SK-N-SH (cell line): ENCODE data around the gene MARS1. TPM values are rescaled to one million over a fixed set of nuclear protein-coding genes. Genes with fewer than 3 reads are reported as not detected.
"Not testable (repeated sequence)": the region's sequence is repeated elsewhere in the genome, so short reads cannot be mapped to it uniquely, and the experiment has no call there.

Experiments used
- CTCF ChIA-PET: fragments of 300-600, 350-600 bp; formaldehyde crosslinking; extraction: SDS; loops from one replicate; lab custom pipeline; 2021; lab: Yijun Ruan, JAX
- POLR2A ChIA-PET: fragments of 350-600 bp; sonication (Branson Sonifier 250); formaldehyde crosslinking; extraction: SDS; loops from one replicate; lab custom pipeline; 2020; ENCODE audit warnings: antibody characterized with exemption, inconsistent platforms; lab: Yijun Ruan, JAX
- DNase-seq: peaks from one replicate; pipeline ENCODE4 v3.0.0; 2012
- H2AFZ ChIP-seq: fragments of 200-600 bp; sonication (generic); 2 replicates; pipeline ENCODE4 v1.8.1; 2016; ENCODE audit warnings: antibody characterized with exemption, mild to moderate bottlenecking, low read depth
- H3F3A ChIP-seq: fragments of 200-600 bp; sonication (generic); replicated peaks from 2 replicates; pipeline ENCODE3; 2016; ENCODE audit warnings: antibody characterized with exemption, mild to moderate bottlenecking; ENCODE audit not compliant: insufficient read depth
- H3K27ac ChIP-seq, 2 experiments: fragments of 200-500 bp in 1 of 2; fragments of 200-600 bp in 1 of 2; sonication (Bioruptor generic) in 1 of 2; sonication (generic), shearing (Covaris generic) in 1 of 2; 2 replicates each; pipeline versions ENCODE4 v1.5.1 to v1.6.1; 2014 to 2016; ENCODE audit warnings: low read depth in 2 of 2, inconsistent platforms in 1 of 2, low read length in 1 of 2, mild to moderate bottlenecking in 1 of 2, mixed read lengths in 1 of 2
- H3K27me3 ChIP-seq: fragments of 200-600 bp; sonication (generic), shearing (Covaris generic); 2 replicates; pipeline ENCODE4 v1.6.1; 2016; ENCODE audit warnings: mixed run types; ENCODE audit not compliant: insufficient read depth
- H3K36me3 ChIP-seq, 2 experiments: fragments of 200-500 bp in 1 of 2; fragments of 200-600 bp in 1 of 2; sonication (Bioruptor generic) in 1 of 2; sonication (generic) in 1 of 2; replicated peaks in 1 of 2; 2 replicates each; pipeline versions ENCODE3 to v1.5.1; 2014 to 2016; ENCODE audit warnings: low read length in 1 of 2, mild to moderate bottlenecking in 1 of 2; ENCODE audit not compliant: insufficient read depth in 2 of 2, control insufficient read depth in 1 of 2
- H3K4me1 ChIP-seq, 2 experiments: fragments of 200-500 bp in 1 of 2; fragments of 200-600 bp in 1 of 2; sonication (Bioruptor generic) in 1 of 2; sonication (generic), shearing (Covaris generic) in 1 of 2; 2 replicates each; pipeline versions ENCODE4 v1.5.1 to v1.6.1; 2014 to 2016; ENCODE audit warnings: low read depth in 1 of 2, low read length in 1 of 2, mixed run types in 1 of 2; ENCODE audit not compliant: insufficient read depth in 2 of 2, control insufficient read depth in 1 of 2
- H3K4me2 ChIP-seq: fragments of 200-600 bp; sonication (generic), shearing (Covaris generic); 2 replicates; pipeline ENCODE4 v1.6.1; 2017; ENCODE audit warnings: mixed run types
- H3K4me3 ChIP-seq, 2 experiments: fragments of 200-500 bp in 1 of 2; fragments of 200-600 bp in 1 of 2; sonication (Bioruptor generic) in 1 of 2; sonication (generic), shearing (Covaris generic) in 1 of 2; 2 replicates each; pipeline versions ENCODE4 v1.5.1 to v1.8.1; 2014 to 2016; ENCODE audit warnings: low read depth in 2 of 2, inconsistent platforms in 1 of 2, low read length in 1 of 2, mild to moderate bottlenecking in 1 of 2, mixed read lengths in 1 of 2, moderate library complexity in 1 of 2
- H3K79me2 ChIP-seq: fragments of 200-600 bp; sonication (generic); 2 replicates; pipeline ENCODE4 v1.8.1; 2017; ENCODE audit warnings: mild to moderate bottlenecking; ENCODE audit not compliant: insufficient read depth
- H3K9ac ChIP-seq: fragments of 200-600 bp; sonication (generic); 2 replicates; pipeline ENCODE4 v1.6.1; 2017; ENCODE audit warnings: mixed run types
- H3K9me2 ChIP-seq: fragments of 200-600 bp; sonication (generic); 2 replicates; pipeline ENCODE4 v1.6.1; 2017; ENCODE audit warnings: mixed run types
- H3K9me3 ChIP-seq: fragments of 200-600 bp; sonication (generic); 2 replicates; pipeline ENCODE4 v1.6.1; 2017; ENCODE audit warnings: mixed run types, mild to moderate bottlenecking, moderate library complexity
- H4K20me1 ChIP-seq: fragments of 200-600 bp; sonication (generic); 2 replicates; pipeline ENCODE4 v1.6.1; 2017; ENCODE audit warnings: mild to moderate bottlenecking, mixed run types; ENCODE audit not compliant: insufficient read depth
- ELF1 ChIP-seq: IDR thresholded peaks from 2 replicates; pipeline ENCODE4 v1.4.0; 2012
- FOSL2 ChIP-seq: IDR thresholded peaks from 2 replicates; pipeline ENCODE4 v1.4.0; 2012; ENCODE audit warnings: low read depth, mild to moderate bottlenecking, moderate library complexity, borderline replicate concordance
- MEF2A ChIP-seq: IDR thresholded peaks from 2 replicates; pipeline ENCODE4 v1.4.0; 2012; ENCODE audit warnings: low read depth, borderline replicate concordance
- TAF1 ChIP-seq: IDR thresholded peaks from 2 replicates; pipeline ENCODE4 v1.6.1; 2012; ENCODE audit warnings: low read depth, mild to moderate bottlenecking, low read length, moderate library complexity, borderline replicate concordance
- YY1 ChIP-seq: IDR thresholded peaks from 2 replicates; pipeline ENCODE4 v1.4.0; 2012; ENCODE audit warnings: low read depth, mild to moderate bottlenecking
- WGBS: methylation state at CpG from one replicate; pipeline ENCODE4 v1.1.6; 2017; ENCODE audit warnings: low lambda C conversion rate; 5-methylcytosine and 5-hydroxymethylcytosine counted together
- polyA plus RNA-seq, 3 experiments: library from polyadenylated mRNA; depleted of rRNA; stranded (reverse); fragments of >200 nt; gene quantifications; 2 replicates each; pipeline ENCODE4 v1.2.3, GENCODE V29; 2012

MARS1 gene
- polyA plus RNA-seq, 1 of the 3 experiments (the other 2 are of a cell fraction): 158 TPM

DNA sequence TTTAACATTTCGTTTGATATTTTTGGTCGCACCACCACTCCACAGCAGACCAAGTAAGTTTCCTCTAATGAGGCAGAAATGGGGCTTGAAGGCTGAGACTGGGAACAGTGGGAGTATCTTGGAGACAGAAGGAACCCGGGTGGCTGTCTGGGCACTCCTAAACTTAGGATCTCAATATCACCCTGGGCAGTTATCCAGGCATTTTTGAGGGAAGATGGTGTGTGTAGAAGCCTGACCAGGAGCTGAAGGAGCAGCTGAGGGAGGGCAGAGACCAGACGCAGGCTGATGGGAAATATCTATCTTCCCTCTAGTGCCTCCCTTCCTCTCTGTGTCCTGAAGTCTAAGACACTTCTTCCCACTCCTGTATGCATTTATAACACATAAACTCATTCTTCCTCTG lies 10.7 kb downstream of the MARS1 start:
- Histone ChIP-seq H3K27me3 (no peaks in the 10 kb centered on the region), H3K36me3 (peaks cover 47 to 71% of the 10 kb centered on the region in 2 experiments), H3K4me1 (no peaks in the 10 kb centered on the region), H3K9me2 (no peaks in the 10 kb centered on the region), H3K9me3 (no peaks in the 10 kb centered on the region), H3K27ac (no peak overlapping the region), H3K4me2 (no peak overlapping the region), H3K9ac (no peak overlapping the region), H2AFZ (no peak overlapping the region), H3K79me2 (peaks cover 3% of the 10 kb centered on the region; the same call in 1 of the 2 replicates), H3K4me3 (no peak overlapping the region), H3F3A (peaks cover 10% of the 10 kb centered on the region), H4K20me1 (no peaks in the 10 kb centered on the region)
- ChIA-PET CTCF (interaction anchor here (0.8 kb wide), 1 partner anchor 135 kb away, joined by 3 read pairs; no protein-coding TSS in a partner anchor), POLR2A (interaction anchor here (0.7 kb wide), 1 partner anchor 61 kb away, joined by 5 read pairs; no protein-coding TSS in a partner anchor)
- no peak for DNase-seq
- TF ChIP-seq TAF1 (no peak), YY1 (no peak), MEF2A (no peak), FOSL2 (no peak)
- WGBS: 92% methylated on average over 4 of the region's 4 CpGs

DNA sequence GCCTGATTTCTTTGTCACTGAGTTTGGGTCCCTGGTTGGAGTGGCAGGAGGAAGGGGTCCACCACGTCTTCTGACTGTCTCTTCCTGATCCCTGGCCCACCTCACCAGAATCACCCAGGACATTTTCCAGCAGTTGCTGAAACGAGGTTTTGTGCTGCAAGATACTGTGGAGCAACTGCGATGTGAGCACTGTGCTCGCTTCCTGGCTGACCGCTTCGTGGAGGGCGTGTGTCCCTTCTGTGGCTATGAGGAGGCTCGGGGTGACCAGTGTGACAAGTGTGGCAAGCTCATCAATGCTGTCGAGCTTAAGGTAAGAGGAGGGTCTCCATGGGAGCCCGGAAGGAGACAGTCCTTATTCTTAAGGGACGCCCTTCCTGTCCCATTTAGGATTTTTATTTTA lies 12.3 kb downstream of the MARS1 start:
- peaks cover 3% of the 10 kb centered on the region; the same call in 1 of the 2 replicates for H3K79me2 ChIP-seq
- H3K9me3 ChIP-seq: no peaks in the 10 kb centered on the region
- no peaks in the 10 kb centered on the region for H3K4me1 ChIP-seq
- H3K9ac ChIP-seq: no peak overlapping the region
- no peak for DNase-seq
- H3K9me2 ChIP-seq: no peaks in the 10 kb centered on the region
- ChIA-PET POLR2A (interaction anchor here (1.0 kb wide), 1 partner anchor 10 kb away, joined by 4 read pairs; no protein-coding TSS in a partner anchor), CTCF (interaction anchor here (1.4 kb wide), 2 partner anchors 17 to 41 kb away, joined by 3 to 4 read pairs; partner anchors contain the start of gene GLI1)
- no peak overlapping the region for H3K4me3 ChIP-seq
- H3F3A ChIP-seq: peaks cover 10% of the 10 kb centered on the region
- H4K20me1 ChIP-seq: no peaks in the 10 kb centered on the region
- no peaks in the 10 kb centered on the region for H3K27me3 ChIP-seq
- WGBS: 97% methylated on average over 11 of the region's 11 CpGs
- peaks cover 55 to 80% of the 10 kb centered on the region in 2 experiments for H3K36me3 ChIP-seq
- no peak overlapping the region for H3K27ac ChIP-seq
- H2AFZ ChIP-seq: no peak overlapping the region
- TF ChIP-seq ELF1 (no peak), FOSL2 (no peak)
- no peak overlapping the region for H3K4me2 ChIP-seq

DNA sequence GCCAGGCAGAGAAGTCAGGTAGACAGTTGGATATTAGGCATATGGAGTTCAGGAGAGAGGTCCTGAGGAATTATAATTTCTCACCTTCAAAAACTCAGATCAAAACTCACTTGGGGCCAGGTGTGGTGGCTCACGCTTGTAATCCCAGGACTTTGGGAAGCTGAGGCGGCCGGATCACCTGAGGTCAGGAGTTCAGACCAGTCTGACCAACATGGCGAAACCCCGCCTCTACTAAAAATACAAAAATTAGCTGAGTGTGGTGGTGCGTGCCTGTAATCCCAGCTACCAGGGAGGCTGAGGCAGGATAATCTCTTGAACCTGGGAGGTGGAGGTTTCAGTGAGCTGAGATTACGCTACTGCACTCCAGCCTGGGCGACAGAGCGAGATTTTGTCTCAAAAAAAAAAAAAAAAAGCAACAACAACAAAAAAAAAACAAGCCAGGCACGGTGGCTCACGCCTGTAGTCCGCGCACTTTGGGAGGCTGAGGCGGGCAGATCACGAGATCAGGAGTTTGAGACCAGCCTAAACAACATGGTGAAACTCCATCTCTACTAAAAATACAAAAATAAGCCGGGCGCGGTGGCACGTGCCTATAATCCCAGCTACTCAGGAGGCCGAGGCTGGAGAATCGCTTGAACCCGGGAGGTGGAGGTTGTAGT lies 14.6 kb downstream of the MARS1 start:
- H3K79me2 ChIP-seq, DNase-seq, H3K4me3 ChIP-seq, H3K27me3 ChIP-seq, H3K9me2 ChIP-seq, H3K9ac ChIP-seq, H3K27ac ChIP-seq, H3K9me3 ChIP-seq, H4K20me1 ChIP-seq, H3K4me1 ChIP-seq, H3K4me2 ChIP-seq, H2AFZ ChIP-seq, H3F3A ChIP-seq: not testable (repeated sequence)
- WGBS: 97% methylated on average over 22 of the region's 22 CpGs
- H3K36me3 ChIP-seq: peaks cover 48 to 82% of the 10 kb centered on the region in 2 experiments
- ChIA-PET CTCF (interaction anchor here (1.2 to 2.2 kb wide), 3 partner anchors 10 to 44 kb away, joined by 3 to 7 read pairs (median 4); no protein-coding TSS in a partner anchor), POLR2A (interaction anchor here (1.3 to 2.9 kb wide), 5 partner anchors 10 to 18 kb away, joined by 3 to 10 read pairs (median 5); partner anchors contain the start of gene DDIT3)

DNA sequence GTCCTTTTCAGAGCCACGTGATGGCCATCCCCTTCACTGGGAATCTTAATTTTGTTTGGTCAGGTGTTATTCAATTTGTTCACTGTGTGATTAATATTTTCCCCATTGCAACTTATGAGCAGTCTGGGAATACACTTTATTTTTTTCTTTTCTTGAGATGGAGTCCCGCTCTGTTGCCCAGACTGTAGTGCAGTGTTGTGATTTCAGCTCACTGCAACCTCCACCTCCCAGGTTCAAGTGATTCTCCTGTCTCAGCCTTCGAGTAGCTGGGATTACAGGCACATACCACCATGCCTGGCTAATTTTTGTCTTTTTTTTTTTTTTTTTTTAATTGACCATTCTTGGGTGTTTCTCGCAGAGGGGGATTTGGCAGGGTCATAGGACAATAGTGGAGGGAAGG lies 18.7 kb downstream of the MARS1 start:
- WGBS: 95% methylated on average over 4 of the region's 4 CpGs
- H3K9me2 ChIP-seq, H3F3A ChIP-seq, DNase-seq, CTCF ChIA-PET, H3K79me2 ChIP-seq, H3K4me3 ChIP-seq, H4K20me1 ChIP-seq, H2AFZ ChIP-seq, H3K9ac ChIP-seq, H3K9me3 ChIP-seq, H3K4me2 ChIP-seq, POLR2A ChIA-PET, H3K4me1 ChIP-seq, H3K27ac ChIP-seq, H3K27me3 ChIP-seq: not testable (repeated sequence)
- H3K36me3 ChIP-seq: peaks cover 33 to 55% of the 10 kb centered on the region in 2 experiments

DNA sequence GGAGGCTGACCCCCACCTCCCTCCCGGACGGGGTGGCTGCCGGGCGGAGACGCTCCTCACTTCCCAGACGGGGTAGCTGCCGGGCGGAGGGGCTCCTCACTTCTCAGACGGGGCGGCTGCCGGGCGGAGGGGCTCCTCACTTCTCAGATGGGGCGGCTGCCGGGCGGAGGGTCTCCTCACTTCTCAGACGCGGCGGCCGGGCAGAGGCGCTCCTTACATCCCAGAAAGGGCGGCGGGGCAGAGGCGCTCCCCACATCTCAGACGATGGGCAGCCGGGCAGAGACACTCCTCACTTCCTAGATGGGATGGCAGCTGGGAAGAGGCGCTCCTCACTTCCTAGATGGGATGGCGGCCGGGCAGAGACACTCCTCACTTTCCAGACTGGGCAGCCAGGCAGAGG lies 19.9 kb downstream of the MARS1 start:
- H3K4me2 ChIP-seq, H2AFZ ChIP-seq, H3K4me3 ChIP-seq, H3K9me3 ChIP-seq, DNase-seq, H3K79me2 ChIP-seq, H3K9ac ChIP-seq, H3K9me2 ChIP-seq, H3K27ac ChIP-seq, POLR2A ChIA-PET, CTCF ChIA-PET, H4K20me1 ChIP-seq, H3K27me3 ChIP-seq, H3K4me1 ChIP-seq: not testable (repeated sequence)
- Histone ChIP-seq H3F3A (peaks cover 17% of the 10 kb centered on the region), H3K36me3 (peaks cover 39 to 52% of the 10 kb centered on the region in 2 experiments)
- no CpG with 5 or more reads among the region's 28 CpGs for WGBS
